Measurements from ENCODE around the gene ADAMTS14.

GRCh38 chr10:70733051-70733450 lies 60.7 kb downstream of the ADAMTS14 start:
- TF ChIP-seq, protein P1, sequence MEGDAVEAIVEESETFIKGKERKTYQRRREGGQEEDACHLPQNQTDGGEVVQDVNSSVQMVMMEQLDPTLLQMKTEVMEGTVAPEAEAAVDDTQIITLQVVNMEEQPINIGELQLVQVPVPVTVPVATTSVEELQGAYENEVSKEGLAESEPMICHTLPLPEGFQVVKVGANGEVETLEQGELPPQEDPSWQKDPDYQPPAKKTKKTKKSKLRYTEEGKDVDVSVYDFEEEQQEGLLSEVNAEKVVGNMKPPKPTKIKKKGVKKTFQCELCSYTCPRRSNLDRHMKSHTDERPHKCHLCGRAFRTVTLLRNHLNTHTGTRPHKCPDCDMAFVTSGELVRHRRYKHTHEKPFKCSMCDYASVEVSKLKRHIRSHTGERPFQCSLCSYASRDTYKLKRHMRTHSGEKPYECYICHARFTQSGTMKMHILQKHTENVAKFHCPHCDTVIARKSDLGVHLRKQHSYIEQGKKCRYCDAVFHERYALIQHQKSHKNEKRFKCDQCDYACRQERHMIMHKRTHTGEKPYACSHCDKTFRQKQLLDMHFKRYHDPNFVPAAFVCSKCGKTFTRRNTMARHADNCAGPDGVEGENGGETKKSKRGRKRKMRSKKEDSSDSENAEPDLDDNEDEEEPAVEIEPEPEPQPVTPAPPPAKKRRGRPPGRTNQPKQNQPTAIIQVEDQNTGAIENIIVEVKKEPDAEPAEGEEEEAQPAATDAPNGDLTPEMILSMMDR (IDR thresholded peaks at IDR 0.05): no peak
- TF ChIP-seq POLR2A (IDR thresholded peaks at IDR 0.05): no peak

Data from body of pancreas (tissue), 4 donors.